ENCODE results near the gene CXorf51A.
"Not testable (repeated sequence)": the region's sequence is repeated elsewhere in the genome, so short reads cannot be mapped to it uniquely, and the experiment has no call there.

Gene CXorf51A

GRCh38 chrX:146814644-146815043 lies at the start of gene CXorf51A:
TSS of gene CXorf51A (minus strand) at chrX:146814744. CDS start at chrX:146814723, 21 bp downstream.
- not testable (repeated sequence) for DNase-seq

DNA sequence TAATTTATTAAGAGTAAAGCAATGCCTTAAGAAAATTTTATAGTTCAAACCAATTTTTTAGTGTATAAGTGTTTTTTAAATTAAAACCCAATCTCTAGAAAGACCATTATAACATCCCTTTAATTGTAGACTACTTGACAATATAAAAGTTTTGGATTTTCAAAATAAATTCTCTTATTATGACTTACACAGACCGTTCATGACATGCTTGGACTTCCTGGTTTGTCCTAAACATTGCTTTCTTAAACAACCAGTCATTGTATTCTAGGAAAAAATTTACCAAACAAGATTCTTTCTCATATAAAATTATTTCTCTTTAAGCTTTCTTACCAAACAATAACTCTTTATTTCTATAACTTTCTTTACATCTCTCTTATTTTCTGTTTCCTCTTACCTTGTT lies 49.0 kb upstream of the CXorf51A start:
- DNase-seq = no peak

DNA sequence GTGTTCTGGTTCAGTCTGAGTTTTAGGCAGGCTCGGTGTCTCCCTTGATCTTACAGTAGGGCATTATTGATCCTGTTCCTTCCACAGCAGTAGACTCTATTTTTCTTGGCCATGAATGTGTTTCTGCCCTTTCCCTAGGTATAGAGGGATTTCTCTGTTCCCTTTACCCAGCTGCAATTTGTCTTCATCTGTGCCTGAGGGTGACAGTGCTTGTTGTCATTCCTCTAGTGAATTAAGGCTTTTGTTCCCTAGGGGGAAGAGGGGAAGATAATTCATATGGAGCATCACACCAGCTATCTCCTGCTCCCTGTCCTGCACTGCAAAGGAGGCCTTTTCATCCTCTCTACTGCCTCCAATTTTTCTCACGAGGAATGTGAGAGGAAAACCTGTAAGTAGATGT lies 39.7 kb upstream of the CXorf51A start:
- DNase-seq = no peak

DNA sequence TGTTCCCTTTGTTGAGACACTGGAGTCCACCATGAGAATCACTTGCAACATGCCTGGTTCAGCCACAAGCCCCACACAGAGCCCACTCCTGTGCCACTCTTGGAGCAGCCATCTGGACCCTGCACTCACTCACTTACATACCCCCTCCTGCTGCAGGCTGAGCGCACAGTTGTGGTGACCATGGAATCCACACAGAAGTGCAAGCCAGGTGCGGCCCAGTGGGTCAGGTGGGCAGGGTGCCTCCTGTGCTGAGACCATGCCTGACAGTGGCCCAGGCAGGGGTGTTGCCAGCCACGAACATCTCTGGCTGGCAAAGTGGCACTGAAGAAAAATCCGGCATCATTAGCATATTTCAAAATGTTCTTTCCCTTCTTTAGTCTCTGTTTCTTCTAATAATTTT lies 17.4 kb upstream of the CXorf51A start:
- DNase-seq = no peak

GRCh38 chrX:146809471-146809870 lies 5.1 kb downstream of the CXorf51A start, which contains the start of gene CXorf51B:
TSS of gene CXorf51B (plus strand) at chrX:146809771. CDS start at chrX:146809792, 21 bp downstream.
- not testable (repeated sequence) for DNase-seq

Data from activated CD4-positive, alpha-beta T cell treated with anti-CD3 and anti-CD28 coated beads, Interleukin-2, amount 50 U/mL, for 16 hours (primary cell).